Measurements from ENCODE around the gene HECTD4.

HECTD4 gene

GRCh38 chr12:112322441-112322840 is 59.8 kb downstream of the HECTD4 start:
- in situ Hi-C loops (cut with MboI; ENCODE audit: low pct_unique_long_range_greater_than_20kb, low sequenced_read_pairs, unreplicated experiment): no loop called here
- TF ChIP-seq CTCF (IDR thresholded peaks at IDR 0.05; ENCODE audit: extremely low read depth, insufficient read depth, missing control alignments): no peak
- DNase-seq (ENCODE audit: low spot score): no peak

GRCh38 chr12:112321245-112321644 is 61.0 kb downstream of the HECTD4 start:
- in situ Hi-C loops (cut with MboI; ENCODE audit: low pct_unique_long_range_greater_than_20kb, low sequenced_read_pairs, unreplicated experiment): no loop called here
- no peak for DNase-seq (ENCODE audit: low spot score)

GRCh38 chr12:112319395-112319794 is 62.8 kb downstream of the HECTD4 start:
- in situ Hi-C loops (cut with MboI; ENCODE audit: low pct_unique_long_range_greater_than_20kb, low sequenced_read_pairs, unreplicated experiment): no loop called here
- no peak for TF ChIP-seq CTCF (IDR thresholded peaks at IDR 0.05; ENCODE audit: extremely low read depth, insufficient read depth, missing control alignments)
- no peak for DNase-seq (ENCODE audit: low spot score)

More at GRCh38 chr12:112321245-112321644, 61.0 kb downstream of the HECTD4 start:
- TF ChIP-seq CTCF (IDR thresholded peaks at IDR 0.05; ENCODE audit: extremely low read depth, insufficient read depth, missing control alignments): no peak

- DNase-seq (ENCODE audit: low spot score): no peak
- no peak for TF ChIP-seq CTCF (IDR thresholded peaks at IDR 0.05; ENCODE audit: extremely low read depth, insufficient read depth, missing control alignments)
- in situ Hi-C loops (cut with MboI; ENCODE audit: low pct_unique_long_range_greater_than_20kb, low sequenced_read_pairs, unreplicated experiment): no loop called here
Measured at GRCh38 chr12:112317481-112317880, 64.8 kb downstream of the HECTD4 start.

GRCh38 chr12:112314981-112315380 is 67.2 kb downstream of the HECTD4 start:
- in situ Hi-C loops (cut with MboI; ENCODE audit: low pct_unique_long_range_greater_than_20kb, low sequenced_read_pairs, unreplicated experiment): no loop called here
- no peak for TF ChIP-seq CTCF (IDR thresholded peaks at IDR 0.05; ENCODE audit: extremely low read depth, insufficient read depth, missing control alignments)
- no peak for DNase-seq (ENCODE audit: low spot score)

GRCh38 chr12:112309797-112310196 is 72.4 kb downstream of the HECTD4 start:
- in situ Hi-C loops (cut with MboI; ENCODE audit: low pct_unique_long_range_greater_than_20kb, low sequenced_read_pairs, unreplicated experiment): no loop called here
- DNase-seq (ENCODE audit: low spot score): no peak
- TF ChIP-seq CTCF (IDR thresholded peaks at IDR 0.05; ENCODE audit: extremely low read depth, insufficient read depth, missing control alignments): no peak

DNA sequence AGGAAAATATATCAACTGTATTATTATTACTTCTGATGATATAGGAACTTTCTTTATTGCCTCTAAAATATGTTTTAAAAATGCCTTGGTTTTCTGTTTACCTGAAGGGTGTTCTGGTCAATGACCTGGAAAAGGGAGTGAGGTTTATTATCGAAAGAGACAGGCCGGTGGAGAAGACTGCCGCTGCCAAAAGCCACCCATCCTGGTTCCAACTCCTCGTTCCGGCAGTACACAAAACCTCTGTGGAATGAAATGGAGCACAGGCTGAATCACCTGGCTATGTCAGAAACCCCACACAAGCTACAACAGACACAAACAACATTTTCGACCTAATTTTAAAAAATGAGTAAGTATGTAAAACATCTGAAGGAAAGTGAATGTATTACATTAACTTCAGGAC is 73.6 kb downstream of the HECTD4 start:
- no peak for TF ChIP-seq CTCF (IDR thresholded peaks at IDR 0.05; ENCODE audit: extremely low read depth, insufficient read depth, missing control alignments)
- no peak for DNase-seq (ENCODE audit: low spot score)
- in situ Hi-C loops (cut with MboI; ENCODE audit: low pct_unique_long_range_greater_than_20kb, low sequenced_read_pairs, unreplicated experiment): no loop called here

Measured in GM13977 (cell line).